NCI-H524 (cell line): Measurements from ENCODE around the gene RYR3.

Experiments used
- DNase-seq, 2 experiments: peaks; one replicate each; lab custom pipeline; 2025; lab: John Stamatoyannopoulos, UW

RYR3 gene

GRCh38 chr15:33834892-33835743 is 524.4 kb downstream of the RYR3 start:
- no peak for DNase-seq

DNA sequence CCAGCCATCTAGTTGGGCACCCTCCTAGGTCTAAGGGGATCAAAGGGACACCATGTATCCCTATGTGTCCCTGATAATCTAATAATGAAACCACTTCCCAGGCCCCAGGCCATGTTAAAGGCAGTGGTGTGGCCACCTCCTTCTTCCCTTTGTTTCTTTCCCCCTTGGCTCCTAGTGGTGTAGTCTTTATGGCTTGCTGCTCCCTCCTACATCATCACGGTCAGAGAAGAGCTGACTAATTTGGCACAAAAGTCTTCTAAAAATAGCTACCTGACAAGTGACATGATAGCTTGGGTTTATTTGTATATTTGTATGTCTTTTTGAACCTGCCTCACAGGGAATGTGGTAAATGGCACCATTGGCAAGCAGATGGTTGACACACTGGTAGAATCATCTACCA is 526.5 kb downstream of the RYR3 start:
- DNase-seq, result no peak

- DNase-seq, result no peak
Observed at GRCh38 chr15:33839540-33839939, 528.8 kb downstream of the RYR3 start.

DNA sequence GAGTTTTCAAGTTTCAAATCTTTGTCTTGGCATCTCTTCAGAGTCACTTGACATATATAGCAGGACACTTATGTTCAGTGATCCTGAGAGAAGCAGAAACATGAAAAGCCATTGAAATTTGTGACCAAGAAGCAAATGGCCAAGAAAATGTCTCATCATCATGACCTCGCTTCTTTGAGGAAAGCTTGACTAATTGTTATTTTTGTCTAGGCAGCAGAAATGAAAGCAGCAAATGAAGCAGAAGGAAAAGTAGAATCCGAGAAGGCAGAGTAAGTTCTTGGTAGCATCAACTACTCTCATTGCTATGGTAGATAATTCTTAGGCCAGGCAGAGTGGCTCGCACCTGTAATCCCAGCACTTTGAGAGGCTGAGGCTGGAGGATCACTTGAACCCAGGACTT is 529.8 kb downstream of the RYR3 start:
- DNase-seq, result no peak

GRCh38 chr15:33844186-33844585 is 533.4 kb downstream of the RYR3 start:
- no peak for DNase-seq

GRCh38 chr15:33844597-33844996 is 533.8 kb downstream of the RYR3 start:
- DNase-seq, result no peak

DNA sequence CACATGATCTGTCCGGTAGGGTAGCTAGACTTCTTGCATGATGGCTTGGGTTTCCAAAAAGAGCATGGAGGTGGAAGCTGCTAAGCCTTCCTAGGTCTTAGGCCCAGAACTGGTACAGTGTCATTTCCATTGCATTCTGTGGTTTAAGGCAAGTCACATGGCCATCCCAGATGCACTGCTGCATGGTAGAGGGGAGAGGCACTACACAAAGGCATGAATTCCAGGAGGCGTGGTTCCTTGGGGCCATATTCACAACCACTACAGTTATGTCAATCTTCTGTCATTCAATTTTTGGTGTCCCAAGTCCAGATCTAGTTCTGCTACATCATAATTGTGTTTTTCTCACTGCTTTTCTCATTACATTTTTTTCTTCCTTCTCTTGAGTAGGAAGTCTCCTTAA is 535.4 kb downstream of the RYR3 start:
- no peak for DNase-seq

DNA sequence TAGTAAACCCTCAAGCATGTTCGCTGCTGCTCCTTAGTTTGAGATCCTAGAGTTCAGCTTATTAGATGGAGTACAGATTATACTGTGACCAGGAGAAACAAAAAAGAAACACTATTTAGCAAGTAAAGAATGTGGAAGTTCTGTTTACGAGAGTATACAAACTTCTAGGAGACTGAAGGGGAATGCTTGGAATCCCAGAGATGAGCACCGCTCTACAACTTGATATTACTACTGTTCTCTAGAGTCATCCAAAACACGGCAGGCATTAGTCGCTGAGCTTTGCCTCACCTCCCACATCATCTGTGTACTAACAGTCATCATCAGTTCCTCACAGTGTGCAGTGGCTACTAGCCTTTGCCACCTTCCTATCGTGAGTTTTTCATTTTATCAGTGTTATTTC is 536.1 kb downstream of the RYR3 start:
- no peak for DNase-seq

DNA sequence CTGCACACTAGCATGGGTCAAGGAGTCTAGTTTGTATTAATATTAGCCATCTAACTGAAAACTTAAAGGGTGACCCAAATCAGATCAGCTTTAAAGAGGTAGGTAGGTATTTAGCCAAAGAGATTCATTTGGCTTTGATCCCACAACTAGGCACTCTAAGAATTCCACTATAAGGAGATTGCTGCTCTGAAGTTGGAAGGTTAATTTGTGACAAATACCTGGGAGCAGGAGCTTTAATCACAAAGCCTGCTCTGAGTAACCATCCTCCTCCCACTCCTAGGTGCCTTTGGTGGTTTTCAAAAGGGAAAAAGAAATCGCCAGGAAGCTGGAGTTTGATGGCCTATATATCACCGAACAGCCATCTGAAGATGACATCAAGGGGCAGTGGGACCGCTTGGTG is 537.2 kb downstream of the RYR3 start:
- no peak for DNase-seq

GRCh38 chr15:33851079-33851478 is 540.3 kb downstream of the RYR3 start:
- no peak for DNase-seq

- no peak for DNase-seq
Observed at GRCh38 chr15:33852094-33852493, 541.3 kb downstream of the RYR3 start.

GRCh38 chr15:33852570-33852969 is 541.8 kb downstream of the RYR3 start:
- DNase-seq, result no peak

GRCh38 chr15:33857726-33858125 is 547.0 kb downstream of the RYR3 start:
- no peak for DNase-seq

DNA sequence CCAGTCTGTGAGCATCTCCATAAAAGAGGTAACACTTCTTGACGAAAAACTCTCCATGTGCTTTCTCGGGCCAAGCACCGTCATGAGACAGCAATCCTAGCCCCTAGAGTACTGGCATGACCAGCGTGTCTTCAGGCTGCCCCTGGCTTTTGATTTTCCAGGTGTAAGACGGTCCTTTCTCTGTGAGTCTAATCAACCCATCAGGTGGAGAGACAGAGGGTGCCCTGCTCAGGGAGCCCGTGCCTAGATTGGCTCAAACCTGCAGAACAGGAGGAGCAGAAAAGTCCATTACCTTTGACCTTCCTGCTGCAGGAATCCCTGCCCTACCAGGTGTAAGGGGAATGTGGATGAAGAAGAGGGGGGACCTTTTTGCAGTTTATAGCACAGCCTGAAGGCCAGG is 548.1 kb downstream of the RYR3 start:
- no peak for DNase-seq

GRCh38 chr15:33859992-33860545 is 549.3 kb downstream of the RYR3 start:
- DNase-seq, result no peak

- no peak for DNase-seq
Observed at GRCh38 chr15:33860754-33861153, 550.0 kb downstream of the RYR3 start.

GRCh38 chr15:33864360-33865075 is 553.8 kb downstream of the RYR3 start:
- DNase-seq, result no peak

GRCh38 chr15:33865416-33865815 is 554.6 kb downstream of the RYR3 start:
- no peak for DNase-seq

DNA sequence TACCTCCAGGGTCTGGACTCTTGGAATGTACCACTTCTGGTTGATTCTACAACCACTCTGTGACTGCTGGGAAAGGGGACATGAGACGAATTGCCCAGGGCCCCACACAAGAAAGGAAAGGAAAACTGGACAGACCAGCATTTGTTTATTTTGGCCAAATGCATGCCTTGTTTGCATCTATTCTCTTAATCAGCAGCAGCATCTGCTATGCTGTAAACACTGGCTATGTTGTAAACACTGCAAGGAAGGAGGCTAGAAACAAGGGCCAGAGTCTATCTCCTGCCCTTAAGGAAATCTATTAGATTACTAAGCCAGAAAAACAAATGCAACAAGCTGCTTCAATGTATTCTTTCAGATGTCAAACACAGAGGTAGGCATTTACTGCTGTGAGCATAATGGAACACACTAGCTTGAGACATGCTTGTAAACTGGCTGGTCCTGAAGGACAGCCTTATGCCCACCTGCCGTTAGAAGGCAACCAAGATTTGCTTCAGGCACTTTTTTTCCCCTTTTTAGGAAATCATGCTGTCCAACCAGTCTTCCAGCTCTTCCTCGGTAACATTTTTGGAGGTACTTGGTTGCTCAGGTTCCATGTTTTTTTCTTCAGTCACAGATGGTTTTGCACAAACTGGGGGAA is 555.5 kb downstream of the RYR3 start:
- no peak for DNase-seq

GRCh38 chr15:33871980-33872379 is 561.2 kb downstream of the RYR3 start:
- DNase-seq, result peak; percentile 59 to 87

DNA sequence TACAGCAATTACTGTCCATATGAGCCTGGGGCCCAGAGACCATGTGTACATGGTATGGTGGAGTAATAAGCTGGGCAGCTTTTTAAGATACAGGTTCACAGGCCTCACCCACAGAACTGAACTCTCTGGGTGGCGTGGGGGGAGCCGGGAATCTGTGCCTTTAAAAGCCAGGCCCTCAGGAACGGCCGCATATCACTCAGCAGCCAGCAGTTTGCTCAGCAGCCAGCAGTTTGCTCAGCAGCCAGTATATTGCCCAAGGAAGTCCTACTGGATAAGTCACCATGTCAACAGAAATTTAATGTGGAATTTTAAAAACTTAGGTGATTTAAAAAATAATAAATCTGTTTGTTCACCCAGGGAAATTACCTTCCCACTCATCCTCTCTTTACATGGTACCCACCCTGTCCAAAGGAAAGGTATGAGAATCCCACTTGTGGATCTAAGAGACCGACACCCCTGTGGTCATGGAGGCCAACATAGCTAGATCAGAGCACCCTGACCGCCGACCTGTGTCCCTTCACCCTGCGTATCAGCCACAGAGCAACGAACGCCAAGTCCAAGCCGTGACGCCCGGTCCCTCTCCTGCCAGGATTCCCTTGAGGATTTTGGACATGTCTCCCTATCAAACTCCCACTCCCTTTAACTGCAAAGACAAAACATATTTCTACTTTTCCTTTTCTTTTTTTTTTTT is 561.8 kb downstream of the RYR3 start:
- DNase-seq, result peak in 1 of 2 experiments; percentile 23

- no peak for DNase-seq
Observed at GRCh38 chr15:33874156-33874555, 563.4 kb downstream of the RYR3 start.
